IPS DF 6.9 (cell line): ENCODE data around the gene PDIA6.
"Not testable (repeated sequence)": the region's sequence is repeated elsewhere in the genome, so short reads cannot be mapped to it uniquely, and the experiment has no call there.

Experiments
- DNase-seq: peaks from one replicate; pipeline ENCODE4 v3.0.0-alpha.2; 2013; ENCODE audit warnings: low read depth, low spot score
- H3K27ac ChIP-seq: one replicate; pipeline ENCODE4 v1.5.1; 2013; ENCODE audit warnings: low read length, control low read depth
- H3K27me3 ChIP-seq: 2 replicates; pipeline ENCODE4 v1.6.1; 2013; ENCODE audit warnings: mild to moderate bottlenecking, low read length; ENCODE audit not compliant: control insufficient read depth, insufficient read depth
- H3K36me3 ChIP-seq: 2 replicates; pipeline ENCODE4 v1.6.1; 2013; ENCODE audit warnings: low read length; ENCODE audit not compliant: control insufficient read depth, insufficient read depth
- H3K4me1 ChIP-seq: 2 replicates; pipeline ENCODE4 v1.6.1; 2013; ENCODE audit warnings: low read length; ENCODE audit not compliant: control insufficient read depth, insufficient read depth
- H3K4me3 ChIP-seq: 2 replicates; pipeline ENCODE4 v1.5.1; 2013; ENCODE audit warnings: mild to moderate bottlenecking, low read length
- H3K9me3 ChIP-seq: 2 replicates; pipeline ENCODE4 v1.6.1; 2013; ENCODE audit warnings: low read length, inconsistent platforms; ENCODE audit not compliant: control insufficient read depth, insufficient read depth
- WGBS: extraction: QIAGEN DNeasy Blood & Tissue Kit; methylation state at CpG from one replicate; pipeline ENCODE4 v1.1.7; 2013; ENCODE audit warnings: mixed read lengths, missing lambda C conversion rate; ENCODE audit not compliant: insufficient read length, insufficient coverage; 5-methylcytosine and 5-hydroxymethylcytosine counted together

The PDIA6 gene

GRCh38 chr2:10810202-10811161 lies 2.1 kb downstream of the PDIA6 start:
- no peak for DNase-seq
- H3K36me3 ChIP-seq: no peaks in the 10 kb centered on the region; the same call in 1 of the 2 replicates
- peaks cover 2% of the 10 kb centered on the region; the same call in 1 of the 2 replicates for H3K4me1 ChIP-seq
- no peak overlapping the region for H3K4me3 ChIP-seq
- no peak overlapping the region for H3K27ac ChIP-seq
- no peaks in the 10 kb centered on the region for H3K9me3 ChIP-seq
- no CpG with 5 or more reads among the region's 8 CpGs for WGBS
- H3K27me3 ChIP-seq: no peaks in the 10 kb centered on the region

GRCh38 chr2:10806543-10806942 lies 6.0 kb downstream of the PDIA6 start:
- WGBS: no CpG with 5 or more reads among the region's 3 CpGs
- Histone ChIP-seq H3K36me3 (peaks cover 3% of the 10 kb centered on the region; the same call in 1 of the 2 replicates), H3K4me3 (no peak overlapping the region), H3K27me3 (no peaks in the 10 kb centered on the region), H3K27ac (no peak overlapping the region), H3K4me1 (peaks cover 2% of the 10 kb centered on the region; the same call in 1 of the 2 replicates), H3K9me3 (no peaks in the 10 kb centered on the region)
- DNase-seq: no peak

- not testable (repeated sequence) for H3K36me3 ChIP-seq, H3K9me3 ChIP-seq
- no CpG with 5 or more reads among the region's 6 CpGs for WGBS
These were observed 6.6 kb downstream of the PDIA6 start for GRCh38 chr2:10805990-10806389.

GRCh38 chr2:10802657-10803056 lies 9.9 kb downstream of the PDIA6 start:
- no CpG with 5 or more reads among the region's 8 CpGs for WGBS
- DNase-seq: no peak
- Histone ChIP-seq H3K36me3 (peaks cover 7% of the 10 kb centered on the region), H3K4me1 (no peaks in the 10 kb centered on the region), H3K27me3 (no peaks in the 10 kb centered on the region), H3K9me3 (no peaks in the 10 kb centered on the region), H3K4me3 (no peak overlapping the region), H3K27ac (no peak overlapping the region)

More at GRCh38 chr2:10805990-10806389, 6.6 kb downstream of the PDIA6 start:
- DNase-seq, H3K4me1 ChIP-seq, H3K27ac ChIP-seq, H3K4me3 ChIP-seq, H3K27me3 ChIP-seq: not testable (repeated sequence)

- H3K27me3 ChIP-seq: no peaks in the 10 kb centered on the region
- DNase-seq: no peak
- no peak overlapping the region for H3K27ac ChIP-seq
- no peaks in the 10 kb centered on the region for H3K9me3 ChIP-seq
- no peaks in the 10 kb centered on the region for H3K4me1 ChIP-seq
- no peak overlapping the region for H3K4me3 ChIP-seq
- H3K36me3 ChIP-seq: peaks cover 18% of the 10 kb centered on the region
- 100% methylated on average over 1 of the region's 4 CpGs for WGBS
These were observed 12.4 kb downstream of the PDIA6 start for GRCh38 chr2:10800163-10800562.

GRCh38 chr2:10798783-10799182 lies 13.8 kb downstream of the PDIA6 start:
- H3K36me3 ChIP-seq: peaks cover 18% of the 10 kb centered on the region
- no CpG with 5 or more reads among the region's 8 CpGs for WGBS
- no peak overlapping the region for H3K4me3 ChIP-seq
- no peaks in the 10 kb centered on the region for H3K27me3 ChIP-seq
- no peaks in the 10 kb centered on the region for H3K4me1 ChIP-seq
- H3K9me3 ChIP-seq: no peaks in the 10 kb centered on the region
- H3K27ac ChIP-seq: no peak overlapping the region
- no peak for DNase-seq

- peaks cover 21% of the 10 kb centered on the region for H3K36me3 ChIP-seq
- H3K4me1 ChIP-seq: no peaks in the 10 kb centered on the region
- no peaks in the 10 kb centered on the region for H3K27me3 ChIP-seq
- no peaks in the 10 kb centered on the region for H3K9me3 ChIP-seq
- H3K4me3 ChIP-seq: no peak overlapping the region
- no peak overlapping the region for H3K27ac ChIP-seq
- no CpG with 5 or more reads among the region's 2 CpGs for WGBS
- no peak for DNase-seq
These were observed 15.9 kb downstream of the PDIA6 start for GRCh38 chr2:10796703-10797102.

- no peak for DNase-seq
- Histone ChIP-seq H3K4me3 (no peak overlapping the region), H3K27me3 (no peaks in the 10 kb centered on the region), H3K27ac (no peak overlapping the region), H3K9me3 (no peaks in the 10 kb centered on the region), H3K36me3 (peaks cover 25% of the 10 kb centered on the region), H3K4me1 (no peaks in the 10 kb centered on the region)
- WGBS: no CpG with 5 or more reads among the region's 7 CpGs
These were observed 17.0 kb downstream of the PDIA6 start for GRCh38 chr2:10795508-10796046.

- no peak for DNase-seq
- Histone ChIP-seq H3K27ac (no peak overlapping the region), H3K36me3 (peaks cover 27% of the 10 kb centered on the region), H3K27me3 (no peaks in the 10 kb centered on the region), H3K4me1 (no peaks in the 10 kb centered on the region), H3K4me3 (no peak overlapping the region), H3K9me3 (no peaks in the 10 kb centered on the region)
- no CpG with 5 or more reads among the region's 5 CpGs for WGBS
These were observed 17.7 kb downstream of the PDIA6 start for GRCh38 chr2:10794876-10795275.

- no CpG with 5 or more reads among the region's 1 CpG for WGBS
- DNase-seq: no peak
- Histone ChIP-seq H3K9me3 (no peaks in the 10 kb centered on the region), H3K27ac (no peak overlapping the region), H3K4me1 (no peaks in the 10 kb centered on the region), H3K4me3 (no peak overlapping the region), H3K27me3 (no peaks in the 10 kb centered on the region), H3K36me3 (peaks cover 30% of the 10 kb centered on the region)
These were observed 18.8 kb downstream of the PDIA6 start for GRCh38 chr2:10793816-10794215.
